NCI-H510A treated with DMSO at 0.1 percent for 48 hours (cell line): ENCODE results near the gene DNALI1.
"Not testable (repeated sequence)": the region's sequence is repeated elsewhere in the genome, so short reads cannot be mapped to it uniquely, and the experiment has no call there.

Experiments used
- DNase-seq: peaks from one replicate; lab custom pipeline; 2025; lab: John Stamatoyannopoulos, UW

The DNALI1 gene

GRCh38 chr1:37553927-37554808, 2.6 kb upstream of the DNALI1 start, which contains the start of gene SNIP1:
TSS of gene SNIP1 (minus strand) at chr1:37554293. CDS start at chr1:37554229, 64 bp downstream.
- peak; percentile 100 for DNase-seq

DNA sequence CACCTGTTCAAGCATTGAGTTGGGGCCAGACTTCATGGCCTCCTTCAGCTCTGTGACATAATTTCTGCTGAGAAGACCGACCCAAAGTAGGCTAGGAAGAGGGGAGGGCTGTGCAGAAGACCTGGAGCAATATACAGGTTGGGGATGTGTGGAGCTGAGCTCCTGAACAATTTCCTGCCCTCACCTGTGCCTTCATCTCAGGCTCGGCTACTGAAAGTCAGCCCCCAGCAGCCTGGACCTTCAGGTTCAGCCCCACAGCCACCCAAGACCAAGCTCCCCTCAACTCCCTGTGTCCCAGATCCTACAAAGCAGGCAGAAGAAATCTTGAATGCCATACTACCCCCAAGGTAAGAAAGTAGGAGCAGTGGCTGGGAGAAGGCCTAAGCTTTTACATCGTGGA, 662 bp downstream of the DNALI1 start:
- peak; percentile 99 for DNase-seq

- DNase-seq: no peak
Observed at GRCh38 chr1:37558411-37558810, 1.7 kb downstream of the DNALI1 start.

DNA sequence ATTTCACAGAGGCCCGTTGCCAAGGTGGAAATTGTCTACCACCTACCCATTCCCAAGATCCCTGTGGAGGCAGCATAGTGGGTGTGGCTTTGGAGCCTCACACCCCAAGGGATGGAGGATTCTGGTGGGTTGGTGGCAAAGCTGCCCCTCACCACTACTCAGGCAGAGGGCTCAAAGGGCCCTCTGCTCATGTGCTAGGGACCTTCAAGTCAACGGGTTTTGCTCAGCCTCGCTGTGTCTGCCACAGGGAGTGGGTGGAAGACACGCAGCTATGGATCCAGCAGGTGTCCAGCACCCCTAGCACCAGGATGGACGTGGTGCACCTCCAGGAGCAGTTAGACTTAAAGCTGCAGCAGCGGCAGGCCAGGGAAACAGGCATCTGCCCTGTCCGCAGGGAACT, 2.3 kb downstream of the DNALI1 start:
- no peak for DNase-seq

GRCh38 chr1:37559957-37560379, 3.2 kb downstream of the DNALI1 start:
- DNase-seq: not testable (repeated sequence)

- no peak for DNase-seq
Observed at GRCh38 chr1:37560401-37561132, 3.8 kb downstream of the DNALI1 start.

DNA sequence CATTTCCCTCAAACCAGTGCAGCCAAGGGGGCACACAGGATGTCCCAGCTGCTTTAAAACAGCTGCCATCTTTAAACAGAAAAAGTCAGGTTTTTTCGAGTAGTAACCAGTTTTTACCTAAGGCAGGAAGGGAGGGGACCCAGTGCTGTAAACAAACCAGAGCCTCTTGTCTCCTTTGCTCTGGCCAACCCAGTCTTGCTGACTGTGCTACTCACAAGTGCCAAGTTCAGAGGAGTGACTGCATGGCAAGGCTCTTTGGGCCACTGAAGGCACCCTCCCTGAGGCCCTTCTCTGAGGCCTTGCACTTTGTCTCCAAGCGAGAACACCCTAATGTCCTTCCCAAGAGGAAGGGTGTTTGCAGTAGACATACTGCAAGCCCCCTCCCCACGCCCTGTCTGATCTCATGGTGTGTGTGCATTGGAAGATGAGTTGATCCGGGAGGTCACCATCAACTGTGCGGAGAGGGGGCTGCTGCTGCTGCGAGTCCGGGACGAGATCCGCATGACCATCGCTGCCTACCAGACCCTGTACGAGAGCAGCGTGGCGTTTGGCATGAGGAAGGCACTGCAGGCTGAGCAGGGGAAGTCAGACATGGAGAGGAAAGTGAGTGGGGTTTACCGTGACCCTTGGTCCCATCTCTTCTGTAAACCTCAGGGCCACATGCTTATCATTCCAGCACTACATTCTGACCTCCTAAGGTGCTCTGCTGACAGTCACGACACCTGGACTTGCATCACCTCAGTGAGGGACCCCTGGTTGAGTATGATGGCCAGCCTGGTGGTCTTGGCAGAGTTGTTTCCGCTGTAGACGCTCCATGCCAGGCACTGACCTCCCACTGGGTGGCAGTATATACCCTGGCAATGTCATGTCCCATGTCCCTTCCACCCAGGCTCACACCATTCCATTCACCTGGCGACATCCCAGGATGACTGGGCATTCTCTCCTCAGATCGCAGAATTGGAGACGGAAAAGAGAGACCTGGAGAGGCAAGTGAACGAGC, 4.7 kb downstream of the DNALI1 start:
- DNase-seq: peak; percentile 87

DNA sequence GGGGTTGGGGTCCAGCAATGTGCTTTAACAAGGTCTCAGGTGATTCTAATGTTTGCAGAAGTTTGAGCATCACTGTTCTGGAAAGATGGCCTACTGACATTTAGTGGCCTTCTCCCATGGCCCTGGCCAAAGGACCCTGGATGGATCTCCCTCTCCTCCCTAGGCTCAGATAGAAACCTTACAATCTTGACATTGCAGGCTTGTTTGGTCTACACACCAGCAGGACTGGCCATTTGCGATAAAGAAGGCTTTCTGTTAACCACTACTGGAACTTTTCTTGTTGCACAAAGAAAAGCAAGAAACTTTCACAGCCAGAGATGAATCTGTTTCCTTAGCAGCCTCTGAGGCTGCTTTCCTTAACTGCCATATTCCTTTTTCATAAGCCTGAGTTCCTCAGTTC, 6.2 kb downstream of the DNALI1 start:
- no peak for DNase-seq

GRCh38 chr1:37564892-37565291, 8.2 kb downstream of the DNALI1 start:
- DNase-seq: no peak

DNA sequence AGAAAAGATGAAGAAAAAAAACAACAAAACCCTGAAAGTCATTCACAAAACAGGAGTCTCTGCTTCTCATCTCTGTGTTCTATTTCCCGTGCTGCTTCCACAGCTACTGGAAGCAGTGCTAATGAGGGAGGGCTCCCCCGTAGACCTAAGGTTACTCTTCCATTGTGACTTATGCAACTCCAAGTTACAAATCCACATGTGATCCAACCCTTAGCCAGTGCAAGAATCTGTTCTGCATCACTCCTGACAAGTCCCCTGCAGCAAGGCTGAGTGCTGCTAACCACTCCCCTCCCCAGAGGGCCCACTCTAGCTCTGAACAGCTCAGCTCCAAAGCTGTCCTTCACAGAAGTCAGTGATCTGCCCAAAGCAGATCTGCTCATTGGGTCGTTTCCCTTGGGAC, 10.3 kb downstream of the DNALI1 start:
- DNase-seq: no peak

DNA sequence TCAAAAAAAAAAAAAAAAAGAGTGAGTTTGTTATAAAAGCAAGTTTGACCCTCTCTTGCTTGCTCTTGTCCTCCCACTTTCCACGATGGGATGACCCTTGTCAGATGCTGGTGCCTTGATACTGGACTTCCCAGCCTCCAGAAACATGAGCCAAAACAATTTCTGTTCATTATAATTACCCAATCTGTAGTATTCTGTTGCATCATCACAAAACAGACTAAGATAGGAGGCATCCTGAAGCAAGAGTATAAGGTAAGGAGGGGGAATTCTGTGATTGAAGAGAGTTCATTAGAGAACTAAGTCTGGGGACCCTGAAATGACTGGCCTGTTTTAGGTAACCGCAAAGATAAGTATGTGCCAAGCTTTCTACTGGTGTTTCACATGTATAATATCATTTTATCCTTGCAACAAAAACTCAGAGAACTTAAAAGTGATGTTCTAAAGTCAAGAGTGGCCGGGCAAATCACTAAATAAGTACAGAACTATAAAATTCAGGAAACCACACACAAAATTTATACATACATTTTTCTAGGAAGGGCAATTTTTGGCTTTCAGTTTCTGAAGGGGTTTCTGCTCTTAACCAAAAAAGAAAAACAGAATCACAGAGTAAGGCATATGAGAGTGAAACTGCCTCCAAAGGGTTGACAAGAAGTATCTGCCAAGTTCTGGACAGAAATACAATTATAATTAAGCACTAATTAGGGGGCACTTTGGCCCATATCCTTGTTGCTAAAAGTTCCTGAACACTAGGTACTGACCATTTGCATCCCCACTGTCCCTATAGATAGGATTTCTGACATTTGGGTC, 14.0 kb downstream of the DNALI1 start:
- DNase-seq: no peak

DNA sequence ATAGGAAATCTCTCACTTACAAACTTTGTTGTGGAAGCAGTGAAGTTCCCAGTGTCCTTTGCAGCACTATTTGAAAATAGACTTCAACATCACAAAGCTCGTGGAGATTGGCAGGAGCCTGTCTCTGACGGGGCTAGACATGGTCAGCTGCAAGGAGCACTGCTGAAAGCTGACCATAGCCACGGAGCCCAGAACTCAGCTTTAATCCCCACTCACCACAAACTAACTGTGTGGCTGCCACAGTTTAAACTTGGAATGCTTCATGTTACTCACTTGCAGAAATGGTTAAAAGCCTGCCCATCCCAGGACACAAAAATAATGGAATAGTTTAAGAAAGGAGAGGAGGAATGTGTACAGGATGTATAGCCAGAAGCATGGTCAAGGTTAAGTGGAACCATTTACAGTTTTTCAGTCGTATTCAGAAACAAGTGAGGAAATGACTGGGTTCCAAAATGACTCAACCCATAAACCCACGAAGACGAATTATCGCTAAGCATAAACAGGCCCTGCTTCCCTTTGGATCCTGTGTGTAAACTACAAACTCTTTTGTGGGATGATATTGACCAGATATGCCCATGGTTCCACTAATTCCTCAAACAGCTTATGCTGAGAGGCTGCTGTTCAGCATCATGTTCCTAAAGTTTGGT, 18.2 kb downstream of the DNALI1 start:
- DNase-seq: no peak

GRCh38 chr1:37575692-37576091, 19.0 kb downstream of the DNALI1 start:
- DNase-seq: no peak

- DNase-seq: not testable (repeated sequence)
Observed at GRCh38 chr1:37584544-37584943, 27.8 kb downstream of the DNALI1 start.

- no peak for DNase-seq
Observed at GRCh38 chr1:37588939-37589338, 32.2 kb downstream of the DNALI1 start.

GRCh38 chr1:37593726-37594125, 37.0 kb downstream of the DNALI1 start:
- no peak for DNase-seq

DNA sequence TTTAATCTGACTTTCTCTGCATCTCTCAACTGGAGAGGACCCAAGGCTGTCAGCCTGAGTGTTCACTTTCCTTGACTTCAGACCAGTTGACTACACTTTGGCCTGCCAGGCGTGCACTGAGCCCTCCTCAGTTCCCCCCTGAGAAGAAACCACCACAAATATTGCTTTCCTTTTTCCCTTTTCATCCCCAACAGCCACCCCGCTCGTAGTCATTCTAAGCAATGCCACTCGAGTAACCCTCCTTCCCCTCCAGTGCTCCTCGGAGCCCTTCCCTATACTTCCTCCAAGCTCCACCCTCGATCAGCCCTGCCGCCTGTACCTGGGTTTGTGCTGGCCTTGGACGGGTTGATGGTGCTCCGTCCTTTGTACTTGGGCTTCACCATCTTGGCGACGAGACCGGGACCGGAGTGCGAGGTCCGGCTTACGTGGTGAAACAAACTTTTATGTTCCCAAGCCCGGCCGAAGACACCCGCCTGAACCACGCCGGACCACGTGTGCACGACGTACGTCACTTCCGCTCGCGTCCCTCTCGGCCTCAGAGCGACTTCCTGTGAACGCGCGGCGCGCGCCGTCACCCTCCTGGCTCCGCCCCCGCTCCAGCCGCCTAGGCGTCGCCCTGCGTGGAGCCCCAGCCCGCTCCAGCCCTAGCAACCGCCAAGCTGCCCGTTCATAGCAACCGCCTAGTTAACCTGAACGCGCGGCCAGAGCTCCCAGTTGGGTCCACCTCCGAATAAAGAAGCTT, 38.9 kb downstream of the DNALI1 start, which contains the start of gene GNL2:
GNL2 (minus strand) TSS at position 498 of the 742 bp plus-strand sequence; CDS start at position 383, 115 bp downstream.
- peak; percentile 100 for DNase-seq

- DNase-seq: no peak
Observed at GRCh38 chr1:37596182-37596667, 39.5 kb downstream of the DNALI1 start.

GRCh38 chr1:37599940-37600339, 43.2 kb downstream of the DNALI1 start:
- no peak for DNase-seq
